GM12878 (cell line): ENCODE measurements around the gene MGAT5. TPM values are rescaled to one million over a fixed set of nuclear protein-coding genes. Genes with fewer than 3 reads are reported as not detected.

ENCODE experiments used
- ATAC-seq: fragments of 200-7000 bp; cut with Tn5 transposase; 3 replicates; pipeline ENCODE4 v1.9.1; 2020; ENCODE audit warnings: mild to moderate bottlenecking, moderate library complexity
- BruUV-seq: library from RNA; stranded (reverse); fragments of 400-500 nt; replicated peaks from 2 replicates; lab custom pipeline; 2021; lab: Mats Ljungman, UMichigan
- CTCF ChIA-PET: fragments of 300-600 bp; sonication (Branson Sonifier 250); formaldehyde crosslinking; extraction: SDS; loops from one replicate; lab custom pipeline; 2021; ENCODE audit warnings: inconsistent platforms; lab: Yijun Ruan, JAX
- POLR2A ChIA-PET: fragments of 350-600 bp; formaldehyde crosslinking; extraction: SDS; loops from one replicate; lab custom pipeline; 2021; ENCODE audit warnings: inconsistent platforms; lab: Charles Lee
- RAD21 ChIA-PET: fragments of 300-600 bp; sonication (Branson Sonifier 250); formaldehyde crosslinking; loops from one replicate; lab custom pipeline; 2023; ENCODE audit warnings: antibody characterized with exemption; ENCODE audit not compliant: unreplicated experiment; lab: Charles Lee
- SMC1A ChIA-PET: fragments of 300-600 bp; sonication (Branson Sonifier 250); formaldehyde crosslinking; loops from one replicate; lab custom pipeline; 2023; ENCODE audit not compliant: unreplicated experiment, uncharacterized antibody; lab: Charles Lee
- DNase-seq: peaks from one replicate; pipeline ENCODE4 v3.0.0-alpha.2; 2011; ENCODE audit warnings: low read depth, low spot score
- FAIRE-seq: peaks from 3 replicates; lab custom pipeline; 2011; peaks lifted over from hg19 to GRCh38; lab: Jason Lieb, UNC
- H2AFZ ChIP-seq: 2 replicates; pipeline ENCODE4 v1.6.0; 2011; ENCODE audit warnings: low read depth, low read length, control low read depth; ENCODE audit not compliant: control insufficient read depth
- H3K27ac ChIP-seq: 2 replicates; pipeline ENCODE4 v1.5.1; 2011; ENCODE audit warnings: control low read depth; ENCODE audit not compliant: control insufficient read depth, insufficient read depth
- H3K27me3 ChIP-seq, 2 experiments: replicated peaks in 1 of 2; 2 replicates each; pipeline versions ENCODE4 v1.6.0 to v1.6.1; 2011; ENCODE audit warnings: low read length in 1 of 2; ENCODE audit not compliant: control insufficient read depth in 2 of 2, insufficient read depth in 2 of 2
- H3K36me3 ChIP-seq, 2 experiments: 2 replicates each; pipeline ENCODE4 v1.5.1; 2011; ENCODE audit warnings: low read length in 1 of 2; ENCODE audit not compliant: control insufficient read depth in 2 of 2, insufficient read depth in 2 of 2
- H3K4me1 ChIP-seq: 2 replicates; pipeline ENCODE4 v1.6.1; 2011; ENCODE audit warnings: mild to moderate bottlenecking, low read length, moderate library complexity, mixed read lengths; ENCODE audit not compliant: control insufficient read depth, insufficient read depth
- H3K4me2 ChIP-seq: 2 replicates; pipeline ENCODE4 v1.6.0; 2011; ENCODE audit warnings: control low read depth; ENCODE audit not compliant: control insufficient read depth, insufficient read depth
- H3K4me3 ChIP-seq: fragments of 200-600 bp; sonication (generic); 2 replicates; pipeline ENCODE4 v1.5.1; 2016
- H3K79me2 ChIP-seq: 2 replicates; pipeline ENCODE4 v1.6.0; 2011; ENCODE audit warnings: low read length; ENCODE audit not compliant: control insufficient read depth, insufficient read depth
- H3K9ac ChIP-seq: 2 replicates; pipeline ENCODE4 v1.8.0; 2011; ENCODE audit warnings: low read length, control low read depth, mixed read lengths; ENCODE audit not compliant: control insufficient read depth, insufficient read depth
- H3K9me3 ChIP-seq: replicated peaks from 3 replicates; pipeline ENCODE4 v1.5.1; 2011; ENCODE audit warnings: mild to moderate bottlenecking, low read length; ENCODE audit not compliant: control insufficient read depth, insufficient read depth
- H4K20me1 ChIP-seq: 2 replicates; pipeline ENCODE4 v1.6.0; 2011; ENCODE audit not compliant: control insufficient read depth, insufficient read depth
- ATF3 ChIP-seq: IDR thresholded peaks from 2 replicates; pipeline ENCODE4 v1.6.1; 2011; ENCODE audit warnings: low read depth, mild to moderate bottlenecking, low read length, moderate library complexity, borderline replicate concordance; ENCODE audit errors: extremely low read depth
- DPF2 ChIP-seq: fragments of 450-650 bp; IDR thresholded peaks from 2 replicates; pipeline ENCODE4 v1.6.1; 2017; ENCODE audit warnings: mild to moderate bottlenecking
- EP300 ChIP-seq, 2 experiments: fragments of 150-350 bp in 1 of 2; IDR thresholded peaks; 2 replicates each; pipeline ENCODE4 v1.6.1; 2011 to 2012; ENCODE audit warnings: low read depth in 2 of 2, low read length in 2 of 2, borderline replicate concordance in 1 of 2, improper control_type of control experiment in 1 of 2, inconsistent platforms in 1 of 2; ENCODE audit not compliant: control insufficient read depth in 1 of 2
- IRF4 ChIP-seq: IDR thresholded peaks from 2 replicates; pipeline ENCODE4 v1.6.1; 2011; ENCODE audit warnings: low read depth, low read length
- MTA2 ChIP-seq: fragments of 450-650 bp; IDR thresholded peaks from 2 replicates; pipeline ENCODE4 v1.6.1; 2016; ENCODE audit warnings: low read depth, mild to moderate bottlenecking, moderate library complexity
- POLR2AphosphoS5 ChIP-seq: IDR thresholded peaks from 2 replicates; pipeline ENCODE4 v1.6.1; 2011; ENCODE audit warnings: mild to moderate bottlenecking, low read length, inconsistent platforms
- POU2F2 ChIP-seq: IDR thresholded peaks from 3 replicates; pipeline ENCODE4 v1.6.1; 2011; ENCODE audit warnings: low read depth, mild to moderate bottlenecking, low read length, borderline replicate concordance
- SUPT20H ChIP-seq: IDR thresholded peaks from 2 replicates; pipeline ENCODE4 v1.6.1; 2011; ENCODE audit warnings: low read depth, mild to moderate bottlenecking, low read length, moderate library complexity, borderline replicate concordance; ENCODE audit not compliant: control insufficient read depth
- WRNIP1 ChIP-seq: IDR thresholded peaks from 2 replicates; pipeline ENCODE4 v1.6.1; 2011; ENCODE audit warnings: low read depth, low read length, improper control_type of control experiment, borderline replicate concordance
- ZBTB4 ChIP-seq: fragments of 450-650 bp; formaldehyde crosslinking; IDR thresholded peaks from 2 replicates; pipeline ENCODE4 v1.4.0; 2022; ENCODE audit warnings: mild to moderate bottlenecking, moderate library complexity
- ZZZ3 ChIP-seq: IDR thresholded peaks from 2 replicates; pipeline ENCODE4 v1.6.1; 2011; ENCODE audit warnings: low read depth; ENCODE audit not compliant: control insufficient read depth, insufficient read length
- WGBS: methylation state at CpG from one replicate; pipeline ENCODE4 v1.1.6; 2016; ENCODE audit warnings: low lambda C conversion rate; ENCODE audit not compliant: insufficient replicate concordance, insufficient coverage; ENCODE audit errors: missing lambda C conversion rate; 5-methylcytosine and 5-hydroxymethylcytosine counted together
- in situ Hi-C: fragments of 300-500 bp; cut with MboI; formaldehyde crosslinking; loops from 9 replicates; pipeline ENCODE4 v1.14.3; 2018; ENCODE audit warnings: mixed read lengths
- intact Hi-C: fragments of 100-400 bp; cut with micrococcal nuclease; formaldehyde crosslinking; loops from one replicate; pipeline ENCODE4 v1.14.2; 2022; ENCODE audit not compliant: unreplicated experiment
- polyA plus RNA-seq, 11 experiments: library from polyadenylated mRNA; depleted of rRNA in 4 of 11; unstranded in 6 of 11; stranded (reverse) in 5 of 11; fragments of >200 nt; fragmentation: Nextera tagmentation in 4 of 11; fragmentation: Illumina TruSeq in 1 of 11; extraction: Ambion mirVana in 4 of 11; extraction: Trizol in 1 of 11; gene quantifications; 1 replicate in 1 of 11; 2 replicates in 10 of 11; pipeline versions ENCODE4 v1.2.1 to v1.2.3, GENCODE V29; 2011 to 2016; ENCODE audit warnings: inconsistent platforms in 2 of 11, missing spikeins in 2 of 11, low read depth in 1 of 11
- total RNA-seq, 4 experiments: library from RNA; depleted of rRNA in 3 of 4; stranded (reverse); fragments of >200 nt in 3 of 4; fragmentation: Illumina TruSeq in 1 of 4; extraction: Trizol in 1 of 4; gene quantifications; 2 replicates each; pipeline versions ENCODE4 v1.2.1 to v1.2.3, GENCODE V29; 2013 to 2021
- TF ChIP-seq, protein P1 (sequence below): IDR thresholded peaks from 2 replicates; pipeline ENCODE4 v1.6.1; 2012; ENCODE audit warnings: low read depth, low read length, improper control_type of control experiment
- TF ChIP-seq, protein P2 (sequence below): fragments of 450-650 bp; conservative IDR thresholded peaks from 2 replicates; pipeline ENCODE4 v1.6.1; 2017; ENCODE audit warnings: mild to moderate bottlenecking, moderate library complexity
- TF ChIP-seq, protein P3 (sequence below): IDR thresholded peaks from 2 replicates; pipeline ENCODE4 v1.6.1; 2012; ENCODE audit warnings: low read depth, low read length, improper control_type of control experiment

MGAT5 gene
- total and polyA plus RNA-seq, 10 of the 15 experiments (the other 5 are each of a cell fraction or from before 2014, with no cell fraction given): 4.9 to 104 (median 36.2) TPM

- no peaks in the 10 kb centered on the region for H3K4me1 ChIP-seq
- no peaks in the 10 kb centered on the region for H3K27me3 ChIP-seq
- ChIA-PET CTCF (interaction anchor here (0.7 to 1.2 kb wide), 2 partner anchors 11 to 218 kb away, joined by 3 read pairs; no protein-coding TSS in a partner anchor), SMC1A (no interaction called here), POLR2A (no interaction called here), RAD21 (interaction anchor here (1.9 kb wide), 1 partner anchor 11 kb away, joined by 8 read pairs; no protein-coding TSS in a partner anchor)
- 100% methylated on average over 5 of the region's 5 CpGs for WGBS
- no peak overlapping the region for H3K27ac ChIP-seq
- H2AFZ ChIP-seq: no peak overlapping the region
- no TSS peak for BruUV-seq
- H3K9ac ChIP-seq: no peak overlapping the region
- no peak overlapping the region for H3K4me3 ChIP-seq
- H4K20me1 ChIP-seq: no peaks in the 10 kb centered on the region
- intact Hi-C loops (no loop called here), in situ Hi-C loops (no loop called here)
- H3K9me3 ChIP-seq: no peaks in the 10 kb centered on the region
- DNase-seq: no peak
- H3K79me2 ChIP-seq: no peaks in the 10 kb centered on the region; the same call in 1 of the 2 replicates
- H3K4me2 ChIP-seq: no peak overlapping the region
- peaks cover 14 to 44% of the 10 kb centered on the region in 2 experiments for H3K36me3 ChIP-seq
- no peak for FAIRE-seq
- no peak for ATAC-seq
- TF ChIP-seq, protein P1, sequence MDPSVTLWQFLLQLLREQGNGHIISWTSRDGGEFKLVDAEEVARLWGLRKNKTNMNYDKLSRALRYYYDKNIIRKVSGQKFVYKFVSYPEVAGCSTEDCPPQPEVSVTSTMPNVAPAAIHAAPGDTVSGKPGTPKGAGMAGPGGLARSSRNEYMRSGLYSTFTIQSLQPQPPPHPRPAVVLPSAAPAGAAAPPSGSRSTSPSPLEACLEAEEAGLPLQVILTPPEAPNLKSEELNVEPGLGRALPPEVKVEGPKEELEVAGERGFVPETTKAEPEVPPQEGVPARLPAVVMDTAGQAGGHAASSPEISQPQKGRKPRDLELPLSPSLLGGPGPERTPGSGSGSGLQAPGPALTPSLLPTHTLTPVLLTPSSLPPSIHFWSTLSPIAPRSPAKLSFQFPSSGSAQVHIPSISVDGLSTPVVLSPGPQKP: no peak
- TF ChIP-seq ZBTB4: no peak
- no peak for TF ChIP-seq EP300 (IDR thresholded peaks at IDR 0.05; ENCODE audit: borderline replicate concordance in 1 of 2, control insufficient read depth in 1 of 2, low read depth in 2 of 2, low read length in 2 of 2)
- no peak for TF ChIP-seq MTA2
- TF ChIP-seq, protein P2, sequence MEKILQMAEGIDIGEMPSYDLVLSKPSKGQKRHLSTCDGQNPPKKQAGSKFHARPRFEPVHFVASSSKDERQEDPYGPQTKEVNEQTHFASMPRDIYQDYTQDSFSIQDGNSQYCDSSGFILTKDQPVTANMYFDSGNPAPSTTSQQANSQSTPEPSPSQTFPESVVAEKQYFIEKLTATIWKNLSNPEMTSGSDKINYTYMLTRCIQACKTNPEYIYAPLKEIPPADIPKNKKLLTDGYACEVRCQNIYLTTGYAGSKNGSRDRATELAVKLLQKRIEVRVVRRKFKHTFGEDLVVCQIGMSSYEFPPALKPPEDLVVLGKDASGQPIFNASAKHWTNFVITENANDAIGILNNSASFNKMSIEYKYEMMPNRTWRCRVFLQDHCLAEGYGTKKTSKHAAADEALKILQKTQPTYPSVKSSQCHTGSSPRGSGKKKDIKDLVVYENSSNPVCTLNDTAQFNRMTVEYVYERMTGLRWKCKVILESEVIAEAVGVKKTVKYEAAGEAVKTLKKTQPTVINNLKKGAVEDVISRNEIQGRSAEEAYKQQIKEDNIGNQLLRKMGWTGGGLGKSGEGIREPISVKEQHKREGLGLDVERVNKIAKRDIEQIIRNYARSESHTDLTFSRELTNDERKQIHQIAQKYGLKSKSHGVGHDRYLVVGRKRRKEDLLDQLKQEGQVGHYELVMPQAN: no peak
- TF ChIP-seq, protein P3, sequence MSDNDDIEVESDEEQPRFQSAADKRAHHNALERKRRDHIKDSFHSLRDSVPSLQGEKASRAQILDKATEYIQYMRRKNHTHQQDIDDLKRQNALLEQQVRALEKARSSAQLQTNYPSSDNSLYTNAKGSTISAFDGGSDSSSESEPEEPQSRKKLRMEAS: no peak
- no peak for TF ChIP-seq ZZZ3
- no peak for TF ChIP-seq DPF2
- TF ChIP-seq POLR2AphosphoS5: no peak
- no peak for TF ChIP-seq ATF3
- no peak for TF ChIP-seq POU2F2
- TF ChIP-seq WRNIP1: no peak
- TF ChIP-seq IRF4: no peak
- TF ChIP-seq SUPT20H: no peak
Observed at GRCh38 chr2:134401081-134401497, 147.2 kb downstream of the MGAT5 start.
